Tibial nerve (tissue), 3 donors: ENCODE data around the gene CAB39.

Source experiments
- CTCF ChIP-seq, 5 experiments: fragments of 200-600 bp in 3 of 5; fragments of 450-650 bp in 2 of 5; sonication (generic) in 3 of 5; IDR thresholded peaks; one replicate each; pipeline ENCODE4 v1.5.1; 2016 to 2019; ENCODE audit warnings: antibody characterized with exemption in 5 of 5, mild to moderate bottlenecking in 3 of 5, moderate library complexity in 2 of 5
- POLR2A ChIP-seq, 2 donors: fragments of 450-650 bp; IDR thresholded peaks; one replicate each; pipeline ENCODE4 v1.6.1; 2017; ENCODE audit warnings: antibody characterized with exemption in 2 of 2, mild to moderate bottlenecking in 2 of 2, moderate library complexity in 2 of 2

- TF ChIP-seq CTCF (IDR thresholded peaks at IDR 0.05): no peak
- no peak for TF ChIP-seq POLR2A (IDR thresholded peaks at IDR 0.05)
Measured at GRCh38 chr2:230797515-230798495, 85.2 kb downstream of the CAB39 start.
